Fibroblast of skin of scalp (primary cell): ENCODE data around the gene GLB1L.
A peak's percentile ranks its signal among the peaks of the same experiment; 100 is the strongest.
"Not testable (repeated sequence)": the region's sequence is repeated elsewhere in the genome, so short reads cannot be mapped to it uniquely, and the experiment has no call there.

Experiments used
- DNase-seq: peaks from one replicate; pipeline ENCODE4 v3.0.0-alpha.2; 2013

GLB1L gene

GRCh38 chr2:219280651-219281050 is 35.4 kb upstream of the GLB1L start:
- no peak for DNase-seq

GRCh38 chr2:219279916-219280516 is 34.8 kb upstream of the GLB1L start:
- no peak for DNase-seq

GRCh38 chr2:219279151-219279915 is 34.1 kb upstream of the GLB1L start, which contains the start of gene DNAJB2:
DNAJB2 (plus strand) TSS chr2:219279366; CDS start chr2:219279834, 468 bp downstream.
- DNase-seq: peak; percentile 99

GRCh38 chr2:219278655-219279150 is 33.5 kb upstream of the GLB1L start:
- DNase-seq: no peak

- DNase-seq: peak; percentile 88
Observed at GRCh38 chr2:219277703-219278654, 32.7 kb upstream of the GLB1L start.

GRCh38 chr2:219274361-219274921 is 29.2 kb upstream of the GLB1L start:
- DNase-seq: peak; percentile 91

- no peak for DNase-seq
Observed at GRCh38 chr2:219273937-219274336, 28.7 kb upstream of the GLB1L start.

- DNase-seq: no peak
Observed at GRCh38 chr2:219272995-219273394, 27.8 kb upstream of the GLB1L start.

- no peak for DNase-seq
Observed at GRCh38 chr2:219272356-219272755, 27.1 kb upstream of the GLB1L start.

- no peak for DNase-seq
Observed at GRCh38 chr2:219271021-219271420, 25.8 kb upstream of the GLB1L start.

- no peak for DNase-seq
Observed at GRCh38 chr2:219270055-219270372, 24.8 kb upstream of the GLB1L start.

- no peak for DNase-seq
Observed at GRCh38 chr2:219269362-219270054, 24.3 kb upstream of the GLB1L start.

- no peak for DNase-seq
Observed at GRCh38 chr2:219268294-219268693, 23.1 kb upstream of the GLB1L start.

GRCh38 chr2:219266886-219267285 is 21.6 kb upstream of the GLB1L start:
- DNase-seq: no peak

- DNase-seq: no peak
Observed at GRCh38 chr2:219266232-219266631, 21.0 kb upstream of the GLB1L start.

GRCh38 chr2:219261024-219261855 is 16.0 kb upstream of the GLB1L start:
- no peak for DNase-seq

GRCh38 chr2:219258942-219259341 is 13.7 kb upstream of the GLB1L start:
- not testable (repeated sequence) for DNase-seq

GRCh38 chr2:219254590-219255201 is 9.5 kb upstream of the GLB1L start:
- DNase-seq: no peak

- DNase-seq: peak; percentile 55
Observed at GRCh38 chr2:219253753-219254589, 8.7 kb upstream of the GLB1L start, which contains the start of gene TUBA4A. TUBA4A (minus strand) TSS chr2:219253918; CDS start chr2:219253858, 60 bp downstream.
